B cell (primary cell): ENCODE data around the gene CCNYL1. TPM values are rescaled to one million over a fixed set of nuclear protein-coding genes. Genes with fewer than 3 reads are reported as not detected.

Source experiments
- ATAC-seq: fragments of 200-7000 bp; cut with Tn5 transposase; one replicate; pipeline ENCODE4 v1.10.0; 2021; ENCODE audit warnings: low read depth, mild to moderate bottlenecking, moderate number of reproducible peaks, moderate library complexity
- CTCF ChIA-PET: fragments of 350-600 bp; sonication (Branson Sonifier 250); formaldehyde crosslinking; loops from one replicate; lab custom pipeline; 2021; ENCODE audit warnings: antibody characterized with exemption, inconsistent platforms; lab: Charles Lee
- POLR2A ChIA-PET: fragments of 350-600 bp; sonication (Branson Sonifier 250); formaldehyde crosslinking; loops from one replicate; lab custom pipeline; 2021; ENCODE audit warnings: antibody characterized with exemption; lab: Charles Lee
- DNase-seq: peaks from one replicate; pipeline ENCODE4 v3.0.0; 2013
- H2AFZ ChIP-seq: 2 replicates; pipeline ENCODE4 v1.6.1; 2012; ENCODE audit warnings: mild to moderate bottlenecking, low read depth, low read length; ENCODE audit not compliant: insufficient read depth, poor library complexity, severe bottlenecking
- H3K27ac ChIP-seq, 2 donors: 1 replicate in 1 of 2; 2 replicates in 1 of 2; pipeline ENCODE4 v1.5.1; 2012 to 2013; ENCODE audit warnings: low read length in 2 of 2, mild to moderate bottlenecking in 2 of 2, moderate library complexity in 1 of 2
- H3K27me3 ChIP-seq, 4 experiments: fragments of 200-600 bp in 1 of 4; sonication (generic) in 1 of 4; replicated peaks in 1 of 4; 1 replicate in 2 of 4; 2 replicates in 2 of 4; pipeline versions ENCODE4 v1.6.1 to v1.7.0; 2013 to 2016; ENCODE audit warnings: low read length in 3 of 4, mild to moderate bottlenecking in 2 of 4, mixed read lengths in 1 of 4, moderate library complexity in 1 of 4; ENCODE audit not compliant: insufficient read depth in 4 of 4, control insufficient read depth in 3 of 4; ENCODE audit errors: control extremely low read depth in 1 of 4
- H3K36me3 ChIP-seq, 2 experiments: replicated peaks in 1 of 2; 1 replicate in 1 of 2; 2 replicates in 1 of 2; pipeline versions ENCODE4 v1.6.1 to v1.7.1; 2013; ENCODE audit warnings: low read length in 1 of 2; ENCODE audit not compliant: insufficient read depth in 2 of 2, control insufficient read depth in 1 of 2; ENCODE audit errors: control extremely low read depth in 1 of 2, extremely low read depth in 1 of 2
- H3K4me1 ChIP-seq, 2 donors: fragments of 200-600 bp in 1 of 2; sonication (generic) in 1 of 2; 1 replicate in 1 of 2; 2 replicates in 1 of 2; pipeline versions ENCODE4 v1.5.1 to v1.6.1; 2013 to 2017; ENCODE audit warnings: low read length in 2 of 2; ENCODE audit not compliant: control insufficient read depth in 2 of 2, insufficient read depth in 2 of 2
- H3K4me2 ChIP-seq: replicated peaks from 2 replicates; pipeline ENCODE3; 2012; ENCODE audit warnings: mild to moderate bottlenecking, low read depth, low read length; ENCODE audit not compliant: poor library complexity, severe bottlenecking
- H3K4me3 ChIP-seq, 5 experiments: fragments of 200-600 bp in 1 of 5; sonication (generic) in 1 of 5; 1 replicate in 3 of 5; 2 replicates in 2 of 5; pipeline versions ENCODE4 v1.5.1 to v1.7.0; 2011 to 2016; ENCODE audit warnings: low read length in 4 of 5, mild to moderate bottlenecking in 4 of 5, low read depth in 2 of 5, control low read depth in 1 of 5, moderate library complexity in 1 of 5; ENCODE audit not compliant: insufficient read depth in 1 of 5; ENCODE audit errors: control extremely low read depth in 1 of 5, extremely low read depth in 1 of 5
- H3K79me2 ChIP-seq: fragments of 200-600 bp; sonication (generic); one replicate; pipeline ENCODE4 v1.6.0; 2016; ENCODE audit warnings: low read length; ENCODE audit not compliant: control insufficient read depth, insufficient read depth
- H3K9ac ChIP-seq: fragments of 200-600 bp; sonication (generic); 2 replicates; pipeline ENCODE4 v1.6.1; 2017; ENCODE audit warnings: mild to moderate bottlenecking, low read length, moderate library complexity
- H3K9me3 ChIP-seq, 3 donors: one replicate each; pipeline versions ENCODE4 v1.6.1 to v1.7.1; 2013; ENCODE audit warnings: low read length in 2 of 3; ENCODE audit not compliant: control insufficient read depth in 2 of 3, insufficient read depth in 1 of 3; ENCODE audit errors: control extremely low read depth in 1 of 3
- H4K20me1 ChIP-seq: 2 replicates; pipeline ENCODE4 v1.6.0; 2012; ENCODE audit warnings: mild to moderate bottlenecking, low read length; ENCODE audit not compliant: insufficient read depth, control insufficient read depth, poor library complexity, severe bottlenecking
- H3K27ac Mint-ChIP-seq: one replicate; pipeline ENCODE4 v1.8.0; 2021; ENCODE audit warnings: mixed read lengths
- H3K27me3 Mint-ChIP-seq: one replicate; pipeline ENCODE4 v1.8.0; 2021; ENCODE audit warnings: mixed read lengths
- H3K4me1 Mint-ChIP-seq: one replicate; pipeline ENCODE4 v1.8.0; 2021; ENCODE audit warnings: mixed read lengths
- H3K4me3 Mint-ChIP-seq: one replicate; pipeline ENCODE4 v1.8.0; 2021; ENCODE audit warnings: mixed read lengths
- H3K9me3 Mint-ChIP-seq: one replicate; pipeline ENCODE4 v1.8.0; 2022; ENCODE audit warnings: mixed read lengths; ENCODE audit not compliant: insufficient read depth
- EZH2 ChIP-seq: IDR thresholded peaks from 2 replicates; pipeline ENCODE4 v1.6.1; 2012; ENCODE audit warnings: borderline replicate concordance, low read depth, mild to moderate bottlenecking, moderate library complexity, low read length; ENCODE audit not compliant: insufficient read depth, poor library complexity, severe bottlenecking
- WGBS: methylation state at CpG from one replicate; pipeline ENCODE4 v1.1.5; 2013; ENCODE audit warnings: missing lambda C conversion rate; ENCODE audit not compliant: insufficient coverage; 5-methylcytosine and 5-hydroxymethylcytosine counted together
- intact Hi-C: fragments of 100-400 bp; cut with micrococcal nuclease; formaldehyde crosslinking; loops from one replicate; pipeline ENCODE4 v1.10.0; 2022
- polyA plus RNA-seq: library from polyadenylated mRNA; depleted of rRNA; stranded (reverse); fragments of >200 nt; gene quantifications from 2 replicates; pipeline ENCODE4 v1.2.3, GENCODE V29; 2012
- total RNA-seq, 2 donors: library from RNA; stranded (reverse); fragments of 120-200 nt in 1 of 2; gene quantifications; 1 replicate in 1 of 2; 2 replicates in 1 of 2; pipeline versions ENCODE4 v1.2.3 to v1.2.4, GENCODE V29; 2013 to 2022
- TF ChIP-seq, protein P1 (sequence below): fragments of 200-600 bp; IDR thresholded peaks from one replicate; pipeline ENCODE4 v1.8.0; 2022; ENCODE audit warnings: antibody characterized with exemption, mild to moderate bottlenecking

Gene CCNYL1
- total and polyA plus RNA-seq, 2 donors (not counting 1 experiment from before 2014, with no cell fraction given), result 8.6 to 14.2 TPM

DNA sequence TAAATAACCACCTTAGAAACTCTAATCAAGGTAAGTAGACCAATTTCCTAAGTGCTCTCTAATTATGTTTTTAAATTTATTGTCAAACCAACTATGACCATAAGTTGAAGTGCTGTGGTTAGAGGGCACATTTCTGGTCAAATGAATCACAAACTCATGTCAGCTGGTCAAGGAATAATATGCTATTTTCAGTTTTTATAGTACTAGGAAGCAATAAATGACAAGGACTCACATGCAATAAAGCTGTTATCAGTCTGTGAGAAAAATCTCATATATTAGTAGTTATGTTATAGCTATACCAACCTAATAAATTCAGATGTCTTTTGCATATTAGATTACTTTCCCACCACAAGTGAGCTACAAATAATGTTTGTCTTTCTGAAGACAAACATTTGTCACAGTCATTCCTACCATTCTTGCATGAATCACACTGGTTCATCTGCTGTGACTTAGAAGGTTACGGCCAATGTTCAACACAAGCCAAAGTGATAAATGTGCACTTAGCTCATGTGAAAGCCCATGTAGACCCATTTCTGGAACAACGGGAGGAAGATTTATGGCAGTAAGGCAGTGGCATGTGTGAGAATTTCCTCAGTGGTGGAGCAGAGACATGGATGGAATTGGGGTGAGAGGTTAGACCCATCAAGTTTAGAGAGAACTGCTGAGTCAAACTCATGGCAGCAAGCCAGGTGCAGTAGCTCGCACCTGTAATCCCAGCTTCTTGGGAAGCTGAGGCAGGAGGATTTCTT lies 27.4 kb upstream of the CCNYL1 start:
- TF ChIP-seq EZH2, result no peak
- TF ChIP-seq, protein P1, sequence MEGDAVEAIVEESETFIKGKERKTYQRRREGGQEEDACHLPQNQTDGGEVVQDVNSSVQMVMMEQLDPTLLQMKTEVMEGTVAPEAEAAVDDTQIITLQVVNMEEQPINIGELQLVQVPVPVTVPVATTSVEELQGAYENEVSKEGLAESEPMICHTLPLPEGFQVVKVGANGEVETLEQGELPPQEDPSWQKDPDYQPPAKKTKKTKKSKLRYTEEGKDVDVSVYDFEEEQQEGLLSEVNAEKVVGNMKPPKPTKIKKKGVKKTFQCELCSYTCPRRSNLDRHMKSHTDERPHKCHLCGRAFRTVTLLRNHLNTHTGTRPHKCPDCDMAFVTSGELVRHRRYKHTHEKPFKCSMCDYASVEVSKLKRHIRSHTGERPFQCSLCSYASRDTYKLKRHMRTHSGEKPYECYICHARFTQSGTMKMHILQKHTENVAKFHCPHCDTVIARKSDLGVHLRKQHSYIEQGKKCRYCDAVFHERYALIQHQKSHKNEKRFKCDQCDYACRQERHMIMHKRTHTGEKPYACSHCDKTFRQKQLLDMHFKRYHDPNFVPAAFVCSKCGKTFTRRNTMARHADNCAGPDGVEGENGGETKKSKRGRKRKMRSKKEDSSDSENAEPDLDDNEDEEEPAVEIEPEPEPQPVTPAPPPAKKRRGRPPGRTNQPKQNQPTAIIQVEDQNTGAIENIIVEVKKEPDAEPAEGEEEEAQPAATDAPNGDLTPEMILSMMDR, result no peak
- H4K20me1 ChIP-seq, result no peaks in the 10 kb centered on the region
- no peaks in the 10 kb centered on the region for H3K36me3 ChIP-seq
- intact Hi-C loops, result no loop called here
- H3K4me1 Mint-ChIP-seq, result no peaks in the 10 kb centered on the region
- no peaks in the 10 kb centered on the region for H3K79me2 ChIP-seq
- no peak overlapping the region for H3K4me2 ChIP-seq
- H3K4me1 ChIP-seq, result no peaks in the 10 kb centered on the region
- no peak overlapping the region for H3K27ac Mint-ChIP-seq
- DNase-seq (no peak), ATAC-seq (no peak)
- H3K27ac ChIP-seq, result no peak overlapping the region
- peaks cover 0 to 2% (median 0%) of the 10 kb centered on the region in 4 experiments for H3K27me3 ChIP-seq
- H3K9me3 ChIP-seq, result peaks cover 0 to 6% (median 0%) of the 10 kb centered on the region in 3 donors
- ChIA-PET CTCF (interaction anchor here (1.1 kb wide), 1 partner anchor 9 kb away, joined by 4 read pairs; no protein-coding TSS in a partner anchor), POLR2A (no interaction called here)
- WGBS, result 81% methylated on average over 3 of the region's 3 CpGs
- no peak overlapping the region for H3K4me3 Mint-ChIP-seq
- no peaks in the 10 kb centered on the region for H3K27me3 Mint-ChIP-seq
- H3K9ac ChIP-seq, result no peak overlapping the region
- no peak overlapping the region for H2AFZ ChIP-seq
- no peaks in the 10 kb centered on the region for H3K9me3 Mint-ChIP-seq
- H3K4me3 ChIP-seq, result no peak overlapping the region

DNA sequence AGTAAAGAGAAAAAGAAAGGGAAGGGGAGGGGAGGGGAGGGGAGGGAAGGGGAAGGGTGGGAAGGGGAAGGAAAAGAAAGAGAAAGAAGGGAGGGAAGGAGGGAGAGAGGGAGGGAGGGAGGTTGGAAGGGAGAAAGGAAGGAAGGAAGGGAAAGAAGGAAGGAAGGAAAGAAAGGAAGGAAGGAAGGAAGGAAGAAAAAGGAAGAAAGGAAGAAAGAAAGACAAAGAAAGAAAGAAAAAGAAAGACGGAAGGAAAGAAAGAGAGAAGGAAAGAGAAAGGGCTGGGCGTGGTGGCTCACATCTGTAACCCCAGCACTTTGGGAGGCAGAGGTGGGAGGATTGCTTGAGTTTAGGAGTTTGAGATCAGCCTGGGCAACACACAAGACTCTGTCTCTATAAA lies 24.6 kb upstream of the CCNYL1 start:
- no peak overlapping the region for H3K9ac ChIP-seq
- no peaks in the 10 kb centered on the region for H4K20me1 ChIP-seq
- H3K9me3 Mint-ChIP-seq, result no peaks in the 10 kb centered on the region
- no peak for ATAC-seq
- no peaks in the 10 kb centered on the region for H3K36me3 ChIP-seq
- H3K27ac ChIP-seq, result no peak overlapping the region
- H3K9me3 ChIP-seq, result peaks cover 0 to 2% (median 0%) of the 10 kb centered on the region in 3 donors
- no peaks in the 10 kb centered on the region for H3K4me1 ChIP-seq
- no peaks in the 10 kb centered on the region for H3K79me2 ChIP-seq
- H3K4me2 ChIP-seq, result no peak overlapping the region
- DNase-seq, result no peak
- TF ChIP-seq EZH2, result no peak
- H3K4me3 ChIP-seq, result no peak overlapping the region
- 60% methylated on average over 2 of the region's 2 CpGs for WGBS
- no peaks in the 10 kb centered on the region for H3K4me1 Mint-ChIP-seq
- CTCF ChIA-PET, result interaction anchor here (0.6 kb wide), 1 partner anchor 12 kb away, joined by 5 read pairs; no protein-coding TSS in a partner anchor
- no peak overlapping the region for H2AFZ ChIP-seq
- intact Hi-C loops, result no loop called here
- no peaks in the 10 kb centered on the region for H3K27me3 ChIP-seq
- no peak overlapping the region for H3K4me3 Mint-ChIP-seq
- H3K27me3 Mint-ChIP-seq, result no peaks in the 10 kb centered on the region
- POLR2A ChIA-PET, result no interaction called here
- no peak overlapping the region for H3K27ac Mint-ChIP-seq
